Left lobe of liver (tissue), 2 donors: ENCODE measurements around the gene PODXL2. TPM values are rescaled to one million over a fixed set of nuclear protein-coding genes. Genes with fewer than 3 reads are reported as not detected.

Experiments
- ATAC-seq: fragments of 200-7000 bp; cut with Tn5 transposase; one replicate; pipeline ENCODE4 v1.9.1; 2020; ENCODE audit warnings: mild to moderate bottlenecking, moderate library complexity
- DNase-seq: peaks from one replicate; pipeline ENCODE4 v3.0.0-alpha.2; 2020; ENCODE audit warnings: low spot score
- total RNA-seq: library from RNA; stranded (reverse); gene quantifications from one replicate; pipeline ENCODE4 v1.2.1, GENCODE V29; 2021
- donor health status: DM: no; HTN: no; CAD: no; lungs with moderate emphysema.
- donor health status: DM: no; HTN: yes; CAD: no.

Gene PODXL2
- 1.5 TPM for total RNA-seq

- DNase-seq (no peak), ATAC-seq (peak; percentile 83)
Observed at GRCh38 chr3:127628788-127629466, at the start of gene PODXL2. PODXL2 (plus strand) TSS chr3:127629185; CDS start chr3:127629220, 35 bp downstream.

- ATAC-seq (no peak), DNase-seq (no peak)
Observed at GRCh38 chr3:127580327-127581060, 48.5 kb upstream of the PODXL2 start.

GRCh38 chr3:127584734-127585133 is 44.3 kb upstream of the PODXL2 start:
- ATAC-seq = no peak
- DNase-seq = no peak

GRCh38 chr3:127585163-127585812 is 43.7 kb upstream of the PODXL2 start:
- DNase-seq (no peak), ATAC-seq (no peak)

- DNase-seq = no peak
- ATAC-seq = no peak
Observed at GRCh38 chr3:127585813-127586413, 43.1 kb upstream of the PODXL2 start.

- DNase-seq (no peak), ATAC-seq (no peak)
Observed at GRCh38 chr3:127587876-127588275, 41.1 kb upstream of the PODXL2 start.

- no peak for DNase-seq
- no peak for ATAC-seq
Observed at GRCh38 chr3:127588806-127589577, 40.0 kb upstream of the PODXL2 start.

- peak; percentile 58 for DNase-seq
Observed at GRCh38 chr3:127589600-127590281, 39.2 kb upstream of the PODXL2 start.

GRCh38 chr3:127590282-127590592 is 38.7 kb upstream of the PODXL2 start:
- ATAC-seq (peak; percentile 68), DNase-seq (no peak)

More at GRCh38 chr3:127589600-127590281, 39.2 kb upstream of the PODXL2 start:
- ATAC-seq = peak; percentile 12

GRCh38 chr3:127590593-127591465 is 38.2 kb upstream of the PODXL2 start, which contains the start of gene TPRA1:
TPRA1 (minus strand) TSS chr3:127590733; CDS start chr3:127580146, 10,587 bp downstream.
- ATAC-seq = peak; percentile 86
- peak; percentile 91 for DNase-seq

- no peak for DNase-seq
- no peak for ATAC-seq
Observed at GRCh38 chr3:127593178-127593577, 35.8 kb upstream of the PODXL2 start.

- ATAC-seq (no peak), DNase-seq (no peak)
Observed at GRCh38 chr3:127595303-127595702, 33.7 kb upstream of the PODXL2 start.

GRCh38 chr3:127597020-127597771 is 31.8 kb upstream of the PODXL2 start:
- no peak for ATAC-seq
- DNase-seq = no peak

- ATAC-seq (no peak), DNase-seq (no peak)
Observed at GRCh38 chr3:127598841-127599570, 30.0 kb upstream of the PODXL2 start.

- ATAC-seq (no peak), DNase-seq (no peak)
Observed at GRCh38 chr3:127600749-127601456, 28.1 kb upstream of the PODXL2 start.

GRCh38 chr3:127604035-127604434 is 24.9 kb upstream of the PODXL2 start:
- no peak for ATAC-seq
- DNase-seq = no peak

GRCh38 chr3:127604546-127605165 is 24.3 kb upstream of the PODXL2 start:
- DNase-seq (no peak), ATAC-seq (no peak)
